ENCODE results near the gene NHSL2. TPM values are rescaled to one million over a fixed set of nuclear protein-coding genes. Genes with fewer than 3 reads are reported as not detected.

Gene NHSL2
- total RNA-seq, 1 donor from 2014 or later = 24.8 TPM

DNA sequence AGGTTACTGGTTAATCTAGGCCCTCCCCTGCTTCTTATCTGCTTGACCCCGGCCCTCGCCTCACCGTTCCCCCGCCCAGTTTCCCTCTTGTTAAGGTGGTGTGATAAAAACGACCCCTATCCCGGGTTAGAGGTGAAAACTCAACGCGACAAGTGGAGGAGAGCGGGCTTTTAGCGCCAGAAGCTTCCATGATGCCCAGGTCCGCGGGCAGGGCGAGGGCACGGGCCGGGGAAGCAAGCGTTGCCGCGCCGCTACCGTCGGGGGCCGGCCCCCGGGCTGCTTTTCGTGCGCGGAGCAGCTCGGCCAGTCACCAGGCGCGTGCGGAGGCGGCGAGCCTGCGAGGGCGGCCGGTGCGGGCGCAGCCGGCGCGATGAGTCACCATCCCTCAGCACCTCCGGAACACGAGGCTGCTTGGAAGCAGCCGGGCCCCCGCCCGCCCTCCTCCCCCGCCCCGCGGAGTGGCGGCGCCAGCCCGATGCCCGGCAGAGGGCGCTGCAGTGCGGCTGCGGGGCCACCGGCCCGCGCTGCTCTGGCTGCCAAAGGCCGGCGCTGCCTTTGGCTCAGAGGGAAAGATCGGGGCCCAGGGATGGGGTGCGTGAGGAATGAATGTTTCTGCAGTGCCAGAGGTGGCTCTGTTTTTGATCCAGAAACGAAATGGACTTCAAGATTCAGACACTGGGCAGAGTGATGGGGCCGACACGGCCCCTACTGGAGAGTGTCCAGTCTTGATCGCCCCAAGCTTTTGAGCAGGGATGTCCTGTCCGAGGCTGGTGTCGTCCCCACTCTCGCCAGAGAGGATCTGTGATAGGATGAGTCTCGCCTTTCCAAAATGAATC is 107.8 kb downstream of the NHSL2 start:
- peak; percentile 68 to 90 for DNase-seq (ENCODE audit: low read depth in 2 of 2)

DNA sequence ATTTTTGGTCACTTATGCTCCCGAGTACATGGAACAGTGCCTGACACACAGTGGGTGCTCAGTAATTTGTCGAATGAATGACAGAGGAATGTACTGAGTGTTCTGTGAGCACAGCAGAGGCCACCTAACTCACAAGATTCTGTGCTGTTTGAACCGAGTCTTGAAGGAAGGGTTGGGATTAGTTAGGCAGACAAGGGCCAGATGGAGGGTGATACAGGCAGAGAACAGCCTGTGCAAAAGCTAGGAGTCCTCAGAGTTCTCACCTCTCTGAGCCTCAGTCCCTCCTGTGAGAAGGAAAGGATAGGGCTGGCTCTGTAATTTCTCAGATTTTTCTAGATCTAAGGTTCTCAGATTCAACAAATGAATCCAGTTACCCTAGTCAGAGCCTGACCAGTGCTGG is 108.8 kb downstream of the NHSL2 start:
- DNase-seq (ENCODE audit: low read depth in 2 of 2) = no peak

DNA sequence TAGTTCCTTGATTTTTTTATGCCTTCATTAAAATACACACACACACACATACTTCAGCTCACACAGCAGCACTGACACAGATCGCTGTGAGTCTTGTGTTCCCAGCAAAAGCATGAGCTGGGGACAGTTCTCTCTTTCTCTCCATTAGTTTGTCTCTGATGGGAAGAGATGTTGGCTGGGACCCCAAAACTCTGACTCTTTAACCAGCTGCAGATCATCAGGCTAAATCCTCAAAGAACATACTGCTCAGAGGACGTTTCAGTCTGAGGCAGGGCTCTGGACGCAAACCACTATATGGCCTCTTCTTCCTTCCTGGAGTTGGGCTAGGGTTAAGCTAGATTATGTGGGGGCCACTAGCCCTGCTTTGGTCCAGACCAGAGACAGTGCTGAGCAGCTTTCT is 109.6 kb downstream of the NHSL2 start:
- no peak for DNase-seq (ENCODE audit: low read depth in 2 of 2)

DNA sequence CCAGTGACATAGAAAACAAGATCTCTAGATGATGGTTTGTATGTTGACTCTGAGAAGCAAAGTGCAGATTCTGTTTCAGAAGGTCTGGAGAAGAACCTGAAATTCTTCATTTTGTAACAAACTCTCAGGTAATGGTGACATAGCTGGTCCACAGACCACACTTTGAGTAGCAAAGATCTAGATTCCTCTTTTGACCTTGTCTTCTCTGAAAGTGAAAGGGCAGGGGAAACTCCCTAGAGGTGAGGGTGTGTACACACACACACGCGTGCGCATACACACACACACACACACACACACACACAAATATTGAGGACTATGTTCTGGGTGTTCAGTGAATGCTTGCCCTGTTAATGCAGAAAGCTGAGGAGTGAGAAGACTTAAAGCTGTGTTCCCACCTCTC is 110.1 kb downstream of the NHSL2 start:
- no peak for DNase-seq (ENCODE audit: low read depth in 2 of 2)

DNA sequence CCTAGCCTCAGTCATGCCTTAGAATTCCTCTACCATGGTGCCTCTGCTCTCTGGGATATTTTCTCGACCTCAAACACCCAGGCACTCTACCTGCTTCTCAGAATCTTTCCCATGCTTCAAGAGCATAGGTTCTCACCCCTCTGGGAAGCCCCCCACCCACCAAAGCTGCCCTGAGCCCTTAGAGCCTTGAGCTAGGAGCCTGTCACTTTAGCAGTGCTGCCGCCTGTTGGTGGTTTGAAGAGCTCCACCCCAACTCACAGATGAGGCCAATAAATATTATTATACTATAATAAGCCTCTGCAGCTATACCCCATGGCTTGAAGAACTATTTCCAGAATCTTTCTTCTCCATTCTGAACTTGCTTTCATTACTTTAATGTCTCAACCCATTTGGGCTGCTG is 111.3 kb downstream of the NHSL2 start:
- DNase-seq (ENCODE audit: low read depth in 2 of 2) = peak in 1 of 2 donors; percentile 32

DNA sequence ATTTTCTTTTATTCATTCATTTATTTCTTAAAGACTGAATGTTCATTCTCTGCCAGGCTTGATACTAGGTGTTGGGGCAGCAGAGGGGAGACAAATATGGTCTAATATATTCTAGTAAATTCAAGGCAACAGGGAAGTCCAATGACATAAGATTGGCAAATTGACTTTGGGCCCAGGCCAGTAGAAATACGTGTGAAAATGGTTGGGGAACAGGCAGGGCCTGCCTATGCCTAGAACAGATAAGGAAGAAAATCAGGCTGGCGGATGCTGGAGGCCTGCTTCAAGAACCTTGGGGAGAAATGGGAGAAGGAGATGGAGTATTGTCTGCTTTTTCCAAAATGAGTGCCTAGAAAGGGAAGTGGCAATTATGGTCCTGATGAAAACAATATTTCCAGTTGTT is 112.4 kb downstream of the NHSL2 start:
- DNase-seq (ENCODE audit: low read depth in 2 of 2) = no peak

DNA sequence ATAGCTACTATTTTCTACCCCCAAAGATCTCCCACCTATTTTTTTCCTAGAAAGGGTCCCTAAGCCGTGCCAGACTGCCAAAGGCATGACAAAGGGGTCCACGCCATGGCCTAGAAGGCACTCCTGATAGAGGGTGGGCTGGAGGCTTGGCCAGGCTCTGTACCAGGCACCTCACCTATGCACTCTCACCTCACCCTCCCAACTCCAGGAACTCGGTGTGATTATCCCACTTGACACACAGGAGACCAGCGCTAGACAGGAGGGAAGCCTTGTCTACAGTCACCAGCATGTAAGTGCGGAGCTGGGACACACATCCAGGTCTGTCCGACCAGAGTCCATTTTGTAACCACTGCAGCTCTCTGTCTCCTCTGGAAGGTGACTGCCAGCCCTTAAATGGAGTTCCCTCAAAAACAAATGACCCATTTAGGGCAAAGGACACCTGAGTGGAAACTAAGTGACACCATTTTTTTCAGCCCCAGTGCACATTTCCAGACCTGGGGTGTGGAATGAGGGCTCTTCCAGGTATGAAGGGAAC is 114.7 kb downstream of the NHSL2 start:
- no peak for DNase-seq (ENCODE audit: low read depth in 2 of 2)

DNA sequence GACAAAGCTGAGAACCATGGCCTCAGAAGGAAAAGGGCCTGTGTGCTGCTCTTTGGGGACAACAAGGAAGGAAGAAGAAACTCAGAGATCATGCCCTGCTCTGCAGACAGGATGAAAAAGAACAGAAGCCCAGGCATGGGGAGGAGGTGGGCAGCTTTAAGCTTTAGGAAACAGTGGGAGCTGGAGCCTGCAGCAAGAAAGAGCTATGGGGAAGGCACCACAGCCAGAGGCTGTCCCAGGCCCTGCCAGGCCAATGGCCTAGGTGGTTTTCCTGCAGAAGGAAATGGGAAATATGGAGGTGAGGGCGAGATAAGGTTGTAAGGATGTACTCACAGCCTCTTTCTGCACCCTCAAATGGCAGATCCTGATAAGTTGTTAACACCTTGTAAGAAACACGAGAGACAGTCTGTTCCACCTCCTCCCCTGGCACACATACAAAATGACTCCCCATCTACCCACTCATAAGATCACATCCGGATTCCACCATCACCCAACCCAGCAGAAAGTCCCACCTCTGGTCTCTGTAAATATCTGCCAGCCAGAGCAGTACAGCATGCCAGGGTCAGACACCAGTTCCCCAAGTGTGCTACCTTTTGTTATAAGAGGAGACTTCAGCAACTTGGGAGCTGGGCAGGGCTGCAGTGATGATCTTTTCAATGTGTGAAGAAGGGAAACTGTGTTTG is 115.8 kb downstream of the NHSL2 start:
- peak in 1 of 2 donors; percentile 21 for DNase-seq (ENCODE audit: low read depth in 2 of 2)

DNA sequence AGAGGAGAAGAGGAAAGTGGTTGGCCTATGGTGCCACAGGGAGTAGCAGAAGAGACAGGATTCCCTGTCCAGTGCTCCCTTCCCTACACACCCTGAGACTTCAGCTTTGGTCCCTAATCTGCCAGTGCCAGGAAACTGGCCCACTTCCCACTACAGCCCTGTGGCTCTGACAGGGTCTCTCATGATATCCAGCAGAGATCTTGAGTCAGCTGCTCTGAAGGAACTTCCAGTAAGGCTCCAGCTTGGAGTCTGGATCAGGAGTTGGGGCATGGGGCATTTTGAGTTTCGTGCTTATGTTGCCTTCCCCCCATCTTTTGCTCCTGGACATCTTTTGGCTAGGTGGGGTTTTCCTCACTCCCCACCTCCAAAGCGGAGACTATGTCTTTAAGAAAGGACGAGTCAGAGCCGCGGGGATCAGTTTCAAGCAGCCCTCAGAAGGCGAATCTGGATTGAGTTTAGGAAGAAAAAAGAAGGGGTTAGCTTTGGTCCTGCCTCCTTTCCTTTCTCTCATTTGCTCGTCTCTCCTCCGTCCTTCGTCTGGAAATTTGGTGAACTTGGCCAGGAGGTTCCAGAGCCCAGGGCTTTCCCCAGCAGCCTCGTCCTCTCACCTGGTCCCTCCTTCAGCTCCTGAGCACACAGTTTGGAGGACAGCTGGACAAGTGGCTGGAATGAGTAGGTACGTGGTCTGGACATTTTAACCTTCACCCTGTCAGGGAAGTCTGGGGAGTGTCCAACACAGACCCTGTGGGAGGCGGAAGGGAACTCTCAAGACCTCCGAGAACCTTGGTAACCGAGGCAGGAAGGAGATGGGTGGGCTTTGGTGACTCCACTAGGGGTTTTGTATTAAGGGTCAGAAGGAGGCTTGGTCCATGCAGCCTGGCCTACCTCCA is 116.6 kb downstream of the NHSL2 start:
- DNase-seq (ENCODE audit: low read depth in 2 of 2) = no peak

DNA sequence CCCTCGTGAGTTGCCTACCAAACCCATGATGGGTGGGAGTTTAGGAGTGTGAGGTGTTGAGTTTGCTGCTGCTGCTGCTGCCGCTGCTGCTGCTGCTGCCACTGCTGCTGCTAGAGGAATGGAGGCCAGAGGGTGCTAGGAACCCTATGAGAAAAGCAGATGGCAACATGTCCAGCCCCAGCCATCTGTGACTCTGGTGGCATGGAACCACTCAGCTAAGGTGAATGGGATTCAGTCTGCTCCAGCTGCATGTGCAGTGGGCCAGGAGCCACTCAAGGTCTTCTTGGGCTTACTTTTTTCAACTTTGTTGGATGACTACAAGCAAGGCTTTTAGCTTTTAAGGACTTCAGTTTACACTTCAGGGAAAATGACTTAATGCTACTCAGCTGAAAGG is 117.3 kb downstream of the NHSL2 start:
- DNase-seq (ENCODE audit: low read depth in 2 of 2) = no peak

DNA sequence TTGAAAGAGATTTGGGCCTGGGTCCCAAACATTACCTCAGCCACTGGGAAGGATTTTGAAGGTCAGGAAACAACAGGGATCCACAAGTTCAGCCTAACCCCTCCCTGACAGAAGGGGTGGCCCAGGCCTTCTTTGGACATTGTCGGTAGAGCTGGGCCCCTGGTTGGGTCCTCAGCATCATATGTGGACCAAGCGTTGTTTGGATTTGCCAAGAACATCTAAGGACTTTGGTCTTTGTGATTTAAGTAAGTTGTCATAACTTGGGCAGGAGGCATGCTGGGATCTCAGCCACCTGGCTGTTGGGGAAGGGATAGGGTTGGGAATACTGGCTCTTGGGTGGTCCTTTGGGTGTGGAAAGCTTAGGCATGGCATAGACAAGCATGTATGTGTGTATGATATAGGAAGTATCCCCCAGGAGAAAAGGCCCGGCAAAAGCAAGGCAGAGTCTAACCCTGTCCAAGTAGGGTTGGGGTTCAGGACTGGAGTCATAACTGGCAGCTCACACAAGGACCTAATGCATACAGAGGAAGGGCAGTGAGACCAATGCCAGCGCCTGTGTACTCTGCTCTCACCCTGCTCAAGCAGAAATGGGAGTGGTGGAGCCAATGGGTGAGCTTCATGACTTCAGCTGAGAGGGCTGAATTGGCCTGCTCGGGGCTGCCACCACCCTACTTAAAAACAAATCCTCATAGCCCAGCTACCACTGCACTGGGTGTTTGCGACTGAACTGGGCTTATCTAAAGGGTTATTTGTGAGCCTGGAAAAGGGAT is 118.2 kb downstream of the NHSL2 start:
- no peak for DNase-seq (ENCODE audit: low read depth in 2 of 2)

DNA sequence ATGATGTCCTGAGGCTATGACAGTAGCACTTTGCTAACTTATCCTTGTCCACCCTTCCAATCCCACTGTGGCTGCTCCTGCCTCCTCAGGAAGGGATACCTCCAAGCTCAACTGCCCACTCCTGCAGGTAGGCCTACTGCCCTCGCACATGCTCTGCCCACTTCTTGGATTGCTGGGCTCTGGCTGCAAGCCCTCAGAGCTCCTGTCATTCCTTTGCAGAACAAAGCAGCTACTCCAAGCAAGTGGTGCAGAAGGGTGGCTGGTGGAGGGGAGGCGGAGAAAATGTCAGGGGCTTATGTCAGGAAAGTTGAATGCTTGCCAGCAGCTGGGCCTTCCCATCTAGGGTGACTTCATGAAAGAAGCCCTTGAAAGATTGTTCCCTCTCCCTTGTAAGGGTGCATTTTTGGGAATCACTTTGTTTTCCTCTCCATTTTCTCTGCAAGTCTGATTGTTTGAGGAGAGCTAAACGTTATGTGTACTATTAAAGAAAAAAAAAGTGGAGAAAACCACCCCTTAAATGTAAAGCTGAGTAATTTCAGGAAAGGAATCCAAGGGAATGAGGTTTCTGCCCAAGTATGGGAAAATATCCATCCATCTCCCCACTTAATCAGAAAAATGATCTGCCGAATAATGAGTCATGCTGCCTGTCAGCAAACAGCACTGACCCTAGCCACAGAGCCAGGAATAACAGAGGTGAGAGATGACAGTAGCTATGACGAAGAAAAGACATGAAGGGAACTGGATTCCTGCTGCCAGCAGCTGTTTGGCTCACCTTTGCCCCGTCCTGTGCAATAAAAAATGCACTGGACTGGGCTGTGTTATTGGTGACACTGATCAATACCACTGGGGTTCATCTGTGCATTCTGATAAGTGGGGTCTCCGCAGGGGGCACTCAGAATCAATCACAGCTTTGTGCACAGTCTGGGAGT is 119.1 kb downstream of the NHSL2 start:
- DNase-seq (ENCODE audit: low read depth in 2 of 2) = peak; percentile 69 to 89

DNA sequence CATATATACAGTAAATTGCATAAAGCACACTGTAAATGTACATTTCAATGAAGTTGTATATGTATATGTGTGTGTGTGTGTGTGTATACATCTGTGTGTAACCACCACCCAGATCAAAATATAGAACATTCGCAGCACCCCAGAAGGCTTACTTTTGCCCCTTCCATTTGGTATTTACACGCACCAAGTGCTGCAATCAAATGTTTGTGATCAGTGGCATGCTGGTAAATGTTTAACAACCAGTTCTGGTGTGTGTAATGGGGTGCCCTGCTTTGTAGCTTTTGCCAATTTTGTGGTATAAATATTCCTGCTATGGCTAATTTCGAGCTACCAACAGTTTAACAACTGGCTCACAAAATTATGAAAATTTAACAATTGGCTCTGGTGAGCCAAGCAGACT is 119.8 kb downstream of the NHSL2 start:
- no peak for DNase-seq (ENCODE audit: low read depth in 2 of 2)

DNA sequence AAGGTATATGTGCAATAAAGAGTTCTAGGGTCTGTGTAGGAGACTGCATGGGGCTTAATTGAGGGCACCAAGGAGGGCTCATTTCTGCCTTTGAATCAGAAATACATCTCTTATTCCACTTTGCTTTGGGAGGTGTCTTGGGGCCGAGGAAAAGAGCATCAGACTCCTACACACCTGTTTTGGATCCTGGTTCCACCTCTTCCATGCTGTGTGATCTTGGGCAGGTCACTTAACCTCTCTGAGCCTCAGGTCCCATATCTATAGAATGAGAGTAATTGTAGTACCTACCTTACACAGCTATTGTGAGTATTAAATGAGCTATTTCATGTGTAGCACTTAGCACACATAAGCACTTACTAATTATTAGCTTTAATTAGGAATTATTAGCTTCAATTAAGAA is 120.5 kb downstream of the NHSL2 start:
- DNase-seq (ENCODE audit: low read depth in 2 of 2) = no peak

DNA sequence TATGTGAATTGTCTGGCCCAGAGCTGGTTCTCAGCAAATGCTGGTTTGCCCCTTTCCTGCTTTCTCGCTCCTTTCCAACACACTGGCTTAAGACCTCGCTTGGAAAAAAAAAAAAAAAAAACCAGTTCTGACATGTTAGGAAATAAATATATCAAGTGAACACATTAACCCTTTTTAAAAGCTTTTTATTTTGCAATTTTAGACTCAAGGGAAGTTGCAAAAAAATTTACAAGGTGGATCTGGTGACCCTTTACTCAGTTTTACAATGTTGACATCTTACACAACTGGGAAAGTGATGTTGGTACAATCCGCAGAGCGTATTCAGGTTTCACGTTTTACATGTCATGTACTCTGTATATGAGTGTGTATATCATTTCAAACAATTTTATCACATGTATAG is 121.0 kb downstream of the NHSL2 start:
- DNase-seq (ENCODE audit: low read depth in 2 of 2) = no peak

DNA sequence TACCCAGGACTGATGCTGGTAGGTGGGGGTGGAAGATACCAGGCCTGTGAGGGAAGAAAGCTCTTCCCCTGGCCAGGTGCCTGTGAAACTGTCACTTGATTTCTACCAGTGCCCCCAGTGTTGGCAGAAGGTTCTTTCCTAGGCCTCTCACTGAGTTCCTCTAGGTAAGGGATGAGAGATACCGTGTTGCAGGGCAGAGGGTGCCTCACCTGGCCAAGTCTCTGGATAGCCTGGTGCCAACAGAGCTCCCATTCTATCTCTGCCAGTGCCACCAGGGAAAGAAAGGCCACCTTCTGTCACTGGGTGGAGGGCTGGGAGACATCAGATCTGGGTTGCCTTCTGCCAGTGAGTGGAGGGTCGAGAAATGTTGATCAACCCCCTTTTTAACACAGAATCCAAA is 127.0 kb downstream of the NHSL2 start:
- DNase-seq (ENCODE audit: low read depth in 2 of 2) = no peak

DNA sequence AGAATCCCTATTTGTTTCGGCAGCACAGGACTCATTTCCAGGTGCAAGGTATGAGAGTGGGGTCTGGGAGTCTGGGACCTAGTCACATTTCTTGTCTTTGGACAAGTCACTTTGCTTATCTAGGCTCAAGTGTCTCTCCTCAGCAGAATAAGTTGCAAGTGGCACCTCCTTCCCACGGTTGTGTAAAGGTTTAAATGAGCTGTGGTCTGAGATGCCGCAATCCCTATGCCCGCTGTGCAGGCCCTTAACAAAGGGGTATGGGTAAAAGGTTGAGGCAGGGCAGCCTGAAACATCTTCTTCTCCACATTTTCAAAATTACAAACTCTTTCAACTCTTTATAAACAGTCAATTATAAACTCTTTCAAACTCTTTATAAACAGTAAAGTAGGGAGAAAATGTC is 127.4 kb downstream of the NHSL2 start:
- DNase-seq (ENCODE audit: low read depth in 2 of 2) = no peak

DNA sequence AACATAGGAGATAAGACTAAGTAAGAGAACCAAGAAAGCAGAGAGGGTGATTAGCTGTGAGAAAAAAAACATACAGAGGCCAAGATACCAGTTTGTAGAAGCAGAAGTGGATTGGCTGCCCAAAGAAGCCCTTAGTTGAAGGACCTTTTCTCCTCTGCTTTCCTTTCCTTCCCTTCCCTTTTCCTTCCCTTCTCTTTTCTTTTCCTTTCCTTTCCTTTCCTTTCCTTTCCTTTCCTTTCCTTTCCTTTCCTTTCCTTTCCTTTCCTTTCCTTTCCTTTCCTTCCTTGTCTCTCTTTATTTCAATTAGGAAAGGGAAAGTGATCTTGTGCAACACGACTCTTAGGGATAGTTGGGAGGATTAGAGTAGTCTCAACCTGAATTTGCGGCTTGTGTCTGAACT is 128.2 kb downstream of the NHSL2 start:
- no peak for DNase-seq (ENCODE audit: low read depth in 2 of 2)

DNA sequence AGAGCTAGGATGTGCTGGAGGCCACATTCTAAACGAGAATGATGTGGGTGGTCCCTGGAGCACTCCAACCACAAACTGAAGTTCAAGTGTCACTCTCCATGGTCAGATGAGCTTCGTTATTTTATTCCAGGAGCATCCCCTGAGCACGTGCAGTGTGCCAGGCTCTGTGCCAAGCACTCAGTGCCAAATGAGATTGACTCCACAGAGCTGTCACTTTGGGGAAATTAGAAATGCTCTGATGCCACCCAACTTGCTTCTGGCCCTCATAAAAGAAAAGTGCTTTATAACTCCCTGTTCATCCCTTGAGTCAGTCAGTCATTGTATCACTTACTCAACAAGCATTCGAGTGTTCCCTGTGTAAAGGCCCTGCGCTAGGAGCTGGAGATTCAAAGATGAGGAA is 129.9 kb downstream of the NHSL2 start:
- DNase-seq (ENCODE audit: low read depth in 2 of 2) = no peak

DNA sequence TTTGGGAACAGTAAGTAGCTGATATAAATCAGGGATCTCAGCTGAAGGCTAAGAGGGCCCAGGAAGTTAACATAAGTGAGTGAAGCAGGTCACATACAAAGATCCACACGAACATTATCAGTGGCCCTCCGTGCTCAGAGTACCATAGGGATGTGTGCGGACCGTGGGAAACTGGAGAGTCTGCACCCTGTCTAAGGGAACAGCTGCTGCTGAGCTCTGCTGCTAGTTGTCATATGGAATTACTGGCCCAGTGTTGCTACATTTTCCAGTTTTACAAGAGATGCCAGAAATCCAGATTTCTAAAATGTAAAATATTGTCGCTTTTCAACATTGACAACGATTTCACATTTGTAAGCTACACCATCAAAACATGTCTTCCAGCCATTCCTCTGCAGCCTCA is 130.5 kb downstream of the NHSL2 start:
- DNase-seq (ENCODE audit: low read depth in 2 of 2) = no peak

Measured in dermis microvascular lymphatic vessel endothelial cell (primary cell).